Gastroesophageal sphincter (tissue), 3 donors: ENCODE measurements around the gene TP73.

ENCODE experiments used
- CTCF ChIP-seq, 4 experiments: fragments of 200-600 bp in 2 of 4; fragments of 450-650 bp in 2 of 4; sonication (generic) in 1 of 4; IDR thresholded peaks; one replicate each; pipeline ENCODE4 v1.5.1; 2017 to 2019; ENCODE audit warnings: antibody characterized with exemption in 4 of 4, mild to moderate bottlenecking in 2 of 4, moderate library complexity in 2 of 4
- POLR2A ChIP-seq, 2 donors: fragments of 450-650 bp; IDR thresholded peaks; one replicate each; pipeline ENCODE4 v1.6.1; 2017; ENCODE audit warnings: antibody characterized with exemption in 2 of 2, mild to moderate bottlenecking in 2 of 2, moderate library complexity in 1 of 2
- POLR2AphosphoS5 ChIP-seq: sonication (generic); formaldehyde crosslinking; IDR thresholded peaks from one replicate; pipeline ENCODE4 v1.6.1; 2017; ENCODE audit warnings: antibody characterized with exemption

GRCh38 chr1:3705341-3705950 is 53.1 kb downstream of the TP73 start:
- no peak for TF ChIP-seq CTCF (IDR thresholded peaks at IDR 0.05)
- TF ChIP-seq POLR2A (IDR thresholded peaks at IDR 0.05), result no peak
- TF ChIP-seq POLR2AphosphoS5, result no peak
